ENCODE measurements around the gene SELENOP. TPM values are rescaled to one million over a fixed set of nuclear protein-coding genes. Genes with fewer than 3 reads are reported as not detected.

SELENOP gene
- total and polyA plus RNA-seq, 2 of the 8 experiments (the other 6 are each of a cell fraction or from before 2014, with no cell fraction given), result 5.5 to 19.4 TPM

GRCh38 chr5:42837601-42838000 is 25.9 kb upstream of the SELENOP start:
- Histone ChIP-seq H2BK120ac (replicated peaks; ENCODE audit: low read depth, low read length) (no peak overlapping the region), H2BK20ac (ENCODE audit: low read length) (no peak overlapping the region), H3K36me3 (ENCODE audit: control insufficient read depth in 2 of 4, insufficient read depth in 4 of 4, low read length in 3 of 4) (no peaks in the 10 kb centered on the region), H3K23me2 (ENCODE audit: low read depth, low read length) (no peaks in the 10 kb centered on the region), H3K56ac (replicated peaks; ENCODE audit: insufficient read length, low read depth, low read length) (no peak overlapping the region), H2AK5ac (ENCODE audit: low read depth, low read length) (no peak overlapping the region), H3K79me1 (ENCODE audit: low read depth, low read length) (no peaks in the 10 kb centered on the region), H3K14ac (ENCODE audit: insufficient read length) (no peak overlapping the region), H2BK15ac (ENCODE audit: low read length) (no peak overlapping the region), H4K91ac (replicated peaks; ENCODE audit: insufficient read length, low read length) (no peak overlapping the region), H3K27me3 (replicated peaks in 1 of 4; ENCODE audit: control insufficient read depth in 3 of 4, extremely low read depth in 1 of 4, insufficient read depth in 3 of 4, low read length in 3 of 4) (no peaks in the 10 kb centered on the region; a peak in 1 of 7 replicates), H3K27ac (ENCODE audit: low read depth, low read length) (no peak overlapping the region), H3K4me2 (ENCODE audit: insufficient read depth in 1 of 2, low read depth in 2 of 2, low read length in 2 of 2) (no peak overlapping the region), H3K4me1 (replicated peaks in 1 of 4; ENCODE audit: control insufficient read depth in 3 of 4, insufficient read depth in 4 of 4, low read length in 3 of 4) (no peaks in the 10 kb centered on the region), H4K20me1 (replicated peaks in 1 of 2; ENCODE audit: control insufficient read depth in 1 of 2, insufficient read depth in 2 of 2, low read length in 2 of 2) (no peaks in the 10 kb centered on the region), H4K5ac (ENCODE audit: insufficient read length, low read depth, low read length) (no peak overlapping the region), H3K4me3 (ENCODE audit: extremely low read depth in 1 of 4, insufficient read depth in 2 of 4, low read depth in 3 of 4, low read length in 4 of 4) (no peak overlapping the region), H3K18ac (ENCODE audit: extremely low read depth, low read length) (no peak overlapping the region), H3K4ac (replicated peaks; ENCODE audit: insufficient read length, low read depth, low read length) (no peak overlapping the region), H3K9ac (replicated peaks in 1 of 4; ENCODE audit: extremely low read depth in 1 of 4, low read depth in 3 of 4, low read length in 3 of 4) (no peak overlapping the region), H2AFZ (ENCODE audit: low read length) (no peak overlapping the region), H2BK5ac (ENCODE audit: low read depth, low read length) (no peak overlapping the region), H3K79me2 (ENCODE audit: control insufficient read depth in 1 of 2, insufficient read depth in 2 of 2, low read length in 2 of 2) (no peaks in the 10 kb centered on the region), H2BK12ac (ENCODE audit: low read depth, low read length) (no peak overlapping the region), H3K23ac (ENCODE audit: insufficient read length) (no peak overlapping the region), H3K9me3 (ENCODE audit: insufficient read depth in 2 of 2, low read depth in 1 of 2, low read length in 1 of 2) (peaks cover 0 to 7% of the 10 kb centered on the region in 2 experiments; a peak in 1 of 4 replicates), H4K8ac (ENCODE audit: extremely low read depth, insufficient read depth, low read length) (no peak overlapping the region)
- POLR2A ChIA-PET (ENCODE audit: partially characterized antibody), result no interaction called here
- FAIRE-seq, result no peak
- no peak for TF ChIP-seq CEBPB (IDR thresholded peaks at IDR 0.05; ENCODE audit: low read depth, low read length)
- DNase-seq (ENCODE audit: low read depth in 1 of 2, low spot score in 2 of 2), result no peak
- 85% methylated on average over 3 of the region's 3 CpGs; no CpG with 5 or more reads in 1 of the 2 experiments for whole genome bisulfite sequencing, 2 experiments (ENCODE audit: extremely low coverage in 1 of 2, insufficient coverage in 1 of 2, insufficient read length in 1 of 2, insufficient replicate concordance in 2 of 2, low coverage in 1 of 2, low lambda C conversion rate in 2 of 2, missing lambda C conversion rate in 1 of 2)
- CTCF ChIA-PET (ENCODE audit: partially characterized antibody), result interaction anchor here (2.0 kb wide), 1 partner anchor 34 kb away, joined by 5 read pairs; no protein-coding TSS in a partner anchor
